Activated effector memory CD4-positive, alpha-beta T cell treated with anti-CD3 and anti-CD28 coated beads, Interleukin-2, amount 50 U/mL, for 16 hours (primary cell): ENCODE data around the gene TMEM100.

Experiments used
- DNase-seq: peaks from one replicate; pipeline ENCODE4 v3.0.0-alpha.2; 2020

The TMEM100 gene

GRCh38 chr17:55710829-55711496, 11.7 kb downstream of the TMEM100 start:
- DNase-seq, result no peak

GRCh38 chr17:55710410-55710809, 12.3 kb downstream of the TMEM100 start:
- DNase-seq, result no peak

GRCh38 chr17:55709984-55710383, 12.7 kb downstream of the TMEM100 start:
- no peak for DNase-seq

GRCh38 chr17:55709440-55709839, 13.2 kb downstream of the TMEM100 start:
- no peak for DNase-seq

- no peak for DNase-seq
These were observed 14.3 kb downstream of the TMEM100 start for GRCh38 chr17:55708175-55708974.

- no peak for DNase-seq
These were observed 15.6 kb downstream of the TMEM100 start for GRCh38 chr17:55706808-55707773.

- no peak for DNase-seq
These were observed 16.8 kb downstream of the TMEM100 start for GRCh38 chr17:55705847-55706246.

GRCh38 chr17:55704401-55704800, 18.3 kb downstream of the TMEM100 start:
- DNase-seq, result no peak

GRCh38 chr17:55702150-55702549, 20.5 kb downstream of the TMEM100 start:
- no peak for DNase-seq

- DNase-seq, result no peak
These were observed 23.3 kb downstream of the TMEM100 start for GRCh38 chr17:55699181-55699860.

- no peak for DNase-seq
These were observed 28.3 kb downstream of the TMEM100 start for GRCh38 chr17:55694286-55694910.

GRCh38 chr17:55693254-55694216, 29.1 kb downstream of the TMEM100 start:
- DNase-seq, result no peak

GRCh38 chr17:55692276-55692675, 30.4 kb downstream of the TMEM100 start:
- no peak for DNase-seq

GRCh38 chr17:55691666-55692065, 31.0 kb downstream of the TMEM100 start:
- DNase-seq, result no peak

- DNase-seq, result no peak
These were observed 32.6 kb downstream of the TMEM100 start for GRCh38 chr17:55690105-55690508.

GRCh38 chr17:55689672-55690071, 33.0 kb downstream of the TMEM100 start:
- DNase-seq, result no peak

- DNase-seq, result no peak
These were observed 34.6 kb downstream of the TMEM100 start for GRCh38 chr17:55688057-55688456.

GRCh38 chr17:55687037-55687436, 35.6 kb downstream of the TMEM100 start:
- DNase-seq, result no peak

- DNase-seq, result no peak
These were observed 38.9 kb downstream of the TMEM100 start for GRCh38 chr17:55683550-55684315.

GRCh38 chr17:55681342-55681700, 41.3 kb downstream of the TMEM100 start:
- DNase-seq, result no peak
